GM18907 (cell line): ENCODE data around the gene SLC25A36.

Source experiments
- ATAC-seq: cut with Tn5 transposase; IDR thresholded peaks from one replicate; pipeline ENCODE4 v1.9.1; 2021; ENCODE audit warnings: mild to moderate bottlenecking, moderate library complexity; ENCODE audit not compliant: unreplicated experiment

The SLC25A36 gene

GRCh38 chr3:140941434-140942220, at the start of gene SLC25A36:
Gene SLC25A36 (plus strand): TSS chr3:140941836. CDS start chr3:140942055, 219 bp downstream.
- peak; percentile 97 for ATAC-seq

- ATAC-seq = no peak
These were observed 44.6 kb upstream of the SLC25A36 start for GRCh38 chr3:140896997-140897396.

- ATAC-seq = peak; percentile 62
These were observed 43.1 kb upstream of the SLC25A36 start for GRCh38 chr3:140898340-140899180.

GRCh38 chr3:140899363-140899762, 42.3 kb upstream of the SLC25A36 start:
- ATAC-seq = no peak

GRCh38 chr3:140902791-140903190, 38.8 kb upstream of the SLC25A36 start:
- ATAC-seq = no peak

GRCh38 chr3:140903196-140903595, 38.4 kb upstream of the SLC25A36 start:
- no peak for ATAC-seq

GRCh38 chr3:140904521-140904920, 37.1 kb upstream of the SLC25A36 start:
- no peak for ATAC-seq

GRCh38 chr3:140905559-140905958, 36.1 kb upstream of the SLC25A36 start:
- no peak for ATAC-seq

GRCh38 chr3:140906785-140907184, 34.9 kb upstream of the SLC25A36 start:
- no peak for ATAC-seq

GRCh38 chr3:140910860-140911259, 30.8 kb upstream of the SLC25A36 start:
- no peak for ATAC-seq

GRCh38 chr3:140911822-140912221, 29.8 kb upstream of the SLC25A36 start:
- no peak for ATAC-seq

GRCh38 chr3:140913728-140914127, 27.9 kb upstream of the SLC25A36 start:
- no peak for ATAC-seq

- no peak for ATAC-seq
These were observed 27.2 kb upstream of the SLC25A36 start for GRCh38 chr3:140914384-140914945.

GRCh38 chr3:140916603-140917002, 25.0 kb upstream of the SLC25A36 start:
- no peak for ATAC-seq

- ATAC-seq = no peak
These were observed 23.9 kb upstream of the SLC25A36 start for GRCh38 chr3:140917772-140918171.

GRCh38 chr3:140920029-140920428, 21.6 kb upstream of the SLC25A36 start:
- ATAC-seq = no peak

GRCh38 chr3:140922634-140923033, 19.0 kb upstream of the SLC25A36 start:
- no peak for ATAC-seq

- no peak for ATAC-seq
These were observed 17.4 kb upstream of the SLC25A36 start for GRCh38 chr3:140924097-140924873.

- no peak for ATAC-seq
These were observed 14.2 kb upstream of the SLC25A36 start for GRCh38 chr3:140927279-140928069.

- no peak for ATAC-seq
These were observed 12.2 kb upstream of the SLC25A36 start for GRCh38 chr3:140929446-140929845.
